GM21723 (cell line): Measurements from ENCODE around the gene PPP1R26.
"Not testable (repeated sequence)": the region's sequence is repeated elsewhere in the genome, so short reads cannot be mapped to it uniquely, and the experiment has no call there.

Experiments
- ATAC-seq: cut with Tn5 transposase; IDR thresholded peaks from one replicate; pipeline ENCODE4 v1.9.1; 2021; ENCODE audit warnings: mild to moderate bottlenecking, moderate library complexity; ENCODE audit not compliant: unreplicated experiment

PPP1R26 gene

DNA sequence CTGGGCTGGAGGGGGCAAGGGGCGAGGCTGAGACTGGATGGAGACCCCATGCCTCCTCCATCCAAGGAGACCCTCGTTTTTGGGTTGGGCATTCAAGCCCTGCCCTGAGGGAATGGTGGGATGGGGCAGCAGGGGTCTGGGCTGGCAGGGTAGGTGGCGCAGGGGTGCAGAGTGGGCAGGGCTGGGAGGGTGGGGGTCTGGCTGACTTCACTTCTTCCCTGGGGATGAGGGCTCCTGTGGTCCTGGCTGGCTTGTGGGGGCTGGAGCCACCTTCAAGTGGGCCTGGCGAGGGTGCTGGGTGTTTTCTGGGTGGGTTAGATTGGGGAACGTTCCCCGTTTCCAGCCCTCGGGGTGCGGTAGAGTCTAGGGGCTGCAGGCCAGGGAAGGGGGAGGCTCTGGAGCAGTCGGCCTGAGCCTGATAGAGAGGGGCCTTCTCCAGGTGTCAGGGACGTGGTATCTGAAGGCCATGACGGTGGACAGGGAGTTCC, 42.1 kb downstream of the PPP1R26 start:
- ATAC-seq = no peak

DNA sequence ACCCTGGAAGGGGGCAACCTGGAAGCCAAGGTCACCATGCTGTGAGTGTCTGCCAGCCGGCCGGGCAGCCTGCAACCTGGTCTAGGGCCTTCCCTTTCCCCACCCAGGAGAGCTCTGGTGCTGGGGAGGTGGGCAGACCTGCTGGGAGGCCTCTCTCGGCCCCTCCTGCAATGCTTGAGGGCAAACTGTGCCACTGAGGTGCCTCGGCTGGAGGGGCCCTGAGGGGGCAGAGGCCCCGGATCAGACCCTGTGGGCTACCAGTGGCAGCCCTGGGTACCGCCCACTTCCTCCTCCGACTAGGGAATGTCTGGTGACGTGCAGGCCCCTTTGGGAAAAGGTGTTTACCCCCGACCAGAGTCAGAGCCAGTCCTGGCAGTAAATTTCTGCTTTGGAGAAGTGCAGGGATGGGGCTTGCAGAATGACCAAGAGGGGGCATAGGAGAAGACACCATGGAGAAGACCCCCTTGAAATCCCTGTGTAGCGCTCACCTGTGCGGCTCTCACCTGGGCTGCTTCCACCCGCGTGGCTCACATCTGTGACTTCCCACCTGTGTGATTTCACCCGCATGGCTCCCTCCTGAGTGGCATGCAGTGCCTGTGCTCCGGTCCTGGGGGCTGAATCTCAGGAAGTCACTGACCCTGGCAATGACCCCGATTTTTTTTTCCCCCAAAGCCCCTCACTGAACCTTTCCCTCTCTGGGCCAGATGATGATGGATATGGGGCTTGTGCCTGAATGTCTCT, 42.7 kb downstream of the PPP1R26 start:
- no peak for ATAC-seq

DNA sequence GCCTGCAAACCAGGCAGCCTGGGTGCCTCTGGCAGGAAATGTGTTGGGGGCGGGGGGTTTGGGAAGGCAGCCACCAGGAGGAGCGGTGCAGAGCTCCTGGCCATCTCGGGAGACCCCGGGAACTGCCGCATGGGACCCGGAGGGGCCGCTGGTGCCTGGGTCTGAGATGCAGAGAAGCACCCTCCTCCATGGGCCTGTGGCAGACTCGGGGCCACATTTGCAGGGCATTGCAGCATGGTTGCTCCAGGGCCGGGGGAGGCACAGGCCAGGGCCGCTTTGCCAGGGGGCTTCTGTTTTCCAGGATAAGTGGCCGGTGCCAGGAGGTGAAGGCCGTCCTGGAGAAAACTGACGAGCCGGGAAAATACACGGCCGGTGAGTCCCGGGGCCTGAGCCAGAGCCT, 43.3 kb downstream of the PPP1R26 start:
- ATAC-seq = no peak

DNA sequence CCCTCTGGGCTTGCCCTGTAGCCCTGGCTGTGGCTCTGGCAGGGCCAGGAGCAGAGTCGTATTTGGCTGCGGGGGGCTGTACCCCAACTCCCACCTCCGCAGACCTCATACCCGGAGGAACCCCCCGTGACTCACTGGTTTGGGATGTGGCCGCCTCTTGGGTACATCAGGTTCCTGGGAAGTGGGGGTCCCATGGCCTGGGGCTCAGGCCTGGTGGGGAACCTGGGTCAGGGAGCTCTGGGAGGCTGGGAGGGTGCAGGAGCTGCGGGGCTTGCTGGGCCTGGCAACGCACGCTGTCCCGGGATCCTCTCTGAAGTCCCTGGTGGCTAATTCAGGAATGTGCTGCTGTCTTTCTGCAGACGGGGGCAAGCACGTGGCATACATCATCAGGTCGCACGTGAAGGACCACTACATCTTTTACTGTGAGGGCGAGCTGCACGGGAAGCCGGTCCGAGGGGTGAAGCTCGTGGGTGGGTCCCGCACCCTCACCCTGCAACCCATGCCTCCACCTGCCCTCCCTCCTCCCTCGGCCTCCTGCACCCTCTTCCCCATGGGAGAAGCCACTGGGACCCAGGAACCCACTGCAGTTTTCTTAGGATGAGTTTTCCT, 44.0 kb downstream of the PPP1R26 start:
- no peak for ATAC-seq

DNA sequence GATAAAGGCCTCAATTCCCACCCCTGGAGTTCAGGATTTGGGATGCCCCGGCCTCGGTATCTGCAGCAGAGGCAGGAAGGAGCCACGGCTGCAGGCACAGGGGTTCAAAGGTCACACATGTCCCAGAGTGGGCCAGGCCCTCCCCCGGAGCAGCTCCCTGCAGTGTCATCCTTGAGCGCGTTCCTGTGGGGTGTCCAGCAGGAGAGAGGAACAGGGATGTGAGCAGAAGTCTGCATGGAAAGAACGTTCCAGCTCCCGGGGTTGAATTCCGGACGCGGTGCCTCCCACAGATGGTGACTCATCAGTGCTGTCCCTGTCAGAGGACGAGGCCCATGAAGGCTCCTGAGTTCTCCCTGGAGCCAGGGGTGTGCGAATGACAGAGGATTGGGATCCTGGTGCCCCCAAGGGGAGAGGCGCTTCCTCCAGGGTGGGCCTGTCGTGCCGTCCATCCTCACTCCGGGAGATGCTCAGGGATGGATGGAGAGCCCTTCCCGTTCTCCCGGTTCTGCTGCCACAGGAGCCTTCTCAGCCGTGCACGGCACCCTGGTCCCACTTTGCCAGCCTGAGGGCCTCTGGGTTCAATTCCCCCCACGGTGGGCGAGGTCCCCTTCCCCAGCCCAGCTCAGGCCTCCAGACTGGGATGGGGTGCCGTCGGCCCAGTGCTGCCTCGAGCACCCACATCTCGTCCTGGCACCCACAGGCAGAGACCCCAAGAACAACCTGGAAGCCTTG, 44.7 kb downstream of the PPP1R26 start:
- ATAC-seq = no peak

DNA sequence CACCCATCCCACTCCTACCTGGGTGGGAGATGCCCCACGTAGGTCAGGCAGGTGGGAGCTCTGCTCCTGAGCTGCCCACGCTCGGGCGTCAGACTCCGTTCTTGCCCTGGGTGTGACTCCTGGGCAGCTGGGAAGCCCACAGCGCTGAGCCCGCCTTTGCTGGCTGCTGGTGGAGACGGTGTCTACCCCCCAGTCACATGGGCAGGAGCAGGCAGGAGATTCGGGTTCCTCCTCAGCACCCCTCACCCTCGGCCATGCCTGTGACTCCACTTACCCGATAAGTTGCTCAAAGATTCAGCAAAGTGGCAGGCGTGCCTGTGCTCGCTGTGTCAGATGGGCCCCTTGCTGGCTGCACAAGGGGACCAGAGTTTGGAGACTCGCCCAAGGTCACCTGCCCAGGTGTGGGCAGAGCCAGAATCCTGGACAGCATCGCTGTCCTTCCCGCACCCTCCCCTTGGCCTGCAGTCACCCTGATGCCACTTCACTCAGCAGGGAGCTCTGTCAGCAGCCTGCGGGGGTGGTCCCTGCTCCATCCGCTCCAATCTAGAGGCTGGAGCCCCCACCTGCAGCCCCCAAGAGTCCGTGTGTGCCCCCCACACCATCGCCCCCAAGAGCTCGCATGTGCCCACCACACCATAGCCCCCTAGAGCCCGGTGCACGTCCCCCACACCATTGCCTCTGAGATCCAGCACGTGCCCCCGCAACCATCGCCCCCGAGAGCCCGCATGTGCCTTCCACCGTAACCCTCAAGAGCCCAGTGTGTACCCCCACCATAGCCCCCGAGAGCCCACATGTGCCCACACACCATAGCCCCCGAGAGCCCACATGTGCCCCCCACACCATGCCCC, 45.9 kb downstream of the PPP1R26 start:
- no peak for ATAC-seq

DNA sequence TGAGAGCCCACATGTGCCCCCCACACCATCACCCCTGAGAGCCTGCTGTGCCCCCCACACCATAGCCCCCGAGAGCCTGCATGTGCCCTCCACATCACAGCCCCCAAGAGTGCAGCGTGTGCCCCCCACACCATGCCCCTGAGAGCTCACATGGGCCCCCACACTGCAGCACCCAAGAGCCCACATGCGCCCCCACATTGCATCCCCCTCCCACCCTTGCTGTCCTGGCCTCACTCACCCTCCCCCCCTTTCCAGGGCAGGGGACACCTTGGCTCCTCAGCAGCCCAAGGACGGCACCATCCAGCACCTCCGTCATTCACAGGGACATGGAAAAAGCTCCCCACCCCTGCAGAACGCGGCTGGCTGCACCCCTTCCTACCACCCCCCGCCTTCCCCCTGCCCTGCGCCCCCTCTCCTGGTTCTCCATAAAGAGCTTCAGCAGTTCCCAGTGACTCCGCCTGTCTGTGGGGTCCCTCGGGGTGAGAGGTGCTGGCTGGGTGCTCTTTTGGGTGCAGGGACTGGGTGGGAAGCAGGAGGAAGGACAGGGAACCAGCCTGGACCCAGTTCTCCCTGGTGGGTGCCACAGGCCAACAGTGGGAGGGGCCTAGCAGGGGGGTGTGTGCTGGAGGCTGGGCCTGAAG, 46.6 kb downstream of the PPP1R26 start:
- no peak for ATAC-seq

DNA sequence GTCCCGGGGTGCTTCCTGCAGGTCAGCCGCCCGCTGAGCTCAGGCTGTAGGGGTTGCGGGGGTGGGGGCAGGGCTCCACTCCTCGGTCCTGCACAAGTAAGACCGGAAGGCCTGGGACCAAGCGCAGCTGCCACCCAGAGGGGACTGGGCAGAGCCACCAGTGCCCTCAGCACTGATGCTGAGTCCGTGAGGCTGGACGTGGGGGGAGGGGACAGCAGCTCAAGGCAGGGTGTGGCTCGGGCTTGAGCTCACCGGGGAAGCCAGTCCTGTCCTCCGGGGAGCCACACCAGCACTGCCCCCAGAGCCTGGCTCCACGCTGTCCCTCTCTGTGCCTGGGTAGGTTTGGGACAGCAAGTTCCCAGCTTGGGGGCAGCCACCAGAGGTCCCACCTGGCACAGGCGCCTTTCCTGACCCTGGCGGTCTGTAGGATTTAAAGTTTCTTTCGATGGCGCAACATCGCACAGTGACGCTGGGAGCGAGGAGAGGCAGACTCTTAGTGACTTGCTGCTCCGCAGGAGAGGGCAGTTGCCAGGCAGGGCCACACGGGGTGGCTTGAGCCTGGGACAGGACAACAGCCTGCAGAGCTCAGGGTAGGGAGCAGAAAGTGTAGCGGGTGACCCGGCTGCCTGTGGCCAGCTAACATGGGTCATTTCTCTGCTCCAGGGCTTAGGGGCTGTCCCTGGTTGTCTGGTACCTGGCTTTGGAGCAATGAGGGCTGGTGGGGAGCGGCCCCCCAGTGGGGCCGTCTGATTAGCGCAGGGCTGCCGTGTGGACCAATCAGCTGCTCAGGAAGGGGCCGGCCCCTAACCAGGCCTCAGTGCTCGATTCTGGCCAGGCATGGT, 47.4 kb downstream of the PPP1R26 start:
- ATAC-seq = no peak

DNA sequence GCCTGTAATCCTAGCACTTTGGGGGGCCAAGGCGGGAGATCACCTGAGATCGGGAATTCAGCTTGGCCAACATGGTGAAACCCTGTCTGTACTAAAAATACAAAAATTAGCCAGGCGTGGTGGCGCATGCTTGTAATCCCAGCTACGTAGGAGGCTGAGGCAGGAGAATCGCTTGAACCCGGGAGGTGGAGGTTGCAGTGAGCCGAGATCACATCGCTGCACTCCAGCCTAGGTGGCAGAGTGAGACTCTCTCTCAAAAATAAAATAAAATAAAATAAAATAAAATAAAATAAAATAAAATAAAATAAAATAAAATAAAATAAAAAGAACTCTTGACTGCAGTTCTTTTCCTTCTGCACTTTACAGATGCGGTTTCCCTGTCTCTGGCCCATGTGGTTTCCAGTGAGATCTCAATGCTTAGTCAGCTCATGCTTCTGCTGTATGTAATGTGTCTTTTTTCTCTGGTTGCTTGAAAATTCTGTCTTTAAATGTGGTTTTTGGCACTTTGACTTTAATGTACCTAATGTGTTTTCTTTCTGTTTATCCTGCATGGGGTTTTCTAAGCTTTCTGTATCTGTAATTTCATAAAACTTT, 49.4 kb downstream of the PPP1R26 start:
- not testable (repeated sequence) for ATAC-seq

DNA sequence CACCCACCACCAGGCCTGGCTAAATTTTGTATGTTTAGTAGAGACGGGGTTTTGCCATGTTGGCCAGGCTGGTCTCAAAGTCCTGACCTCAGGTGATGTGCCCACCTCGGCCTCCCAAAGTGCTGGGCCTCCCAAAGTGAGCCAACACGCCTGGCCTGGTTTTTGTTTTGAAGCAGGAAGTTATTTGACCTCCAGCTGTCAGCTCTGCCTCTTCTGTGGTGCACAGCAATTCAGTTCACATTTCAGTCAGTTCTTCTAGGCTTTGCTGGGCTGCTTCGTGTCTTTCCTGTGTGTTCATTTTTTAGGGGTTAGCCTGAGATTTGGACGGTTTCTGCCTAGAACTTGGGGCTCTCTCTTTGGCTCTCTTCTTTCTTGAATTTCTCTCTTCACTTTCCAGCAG, 50.6 kb downstream of the PPP1R26 start:
- no peak for ATAC-seq

DNA sequence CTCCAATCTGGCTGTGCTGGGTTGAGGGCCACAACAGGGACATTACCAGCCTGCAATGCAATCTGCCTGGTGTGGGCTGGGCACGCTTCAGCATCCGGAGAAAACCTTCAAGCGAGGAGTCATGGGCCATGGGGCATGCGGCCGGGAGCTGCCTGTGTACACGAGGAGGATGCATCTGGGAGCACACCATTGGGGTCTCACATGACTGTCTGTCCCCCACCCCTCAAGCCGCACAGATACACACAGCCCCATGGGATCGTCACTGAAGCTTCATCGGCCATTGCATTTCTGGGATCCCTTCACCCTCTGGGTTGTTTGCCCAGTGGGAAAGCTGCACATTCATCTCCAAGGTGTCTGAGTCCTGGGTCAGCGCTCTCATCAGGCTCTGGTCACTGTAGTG, 51.5 kb downstream of the PPP1R26 start:
- ATAC-seq = no peak

DNA sequence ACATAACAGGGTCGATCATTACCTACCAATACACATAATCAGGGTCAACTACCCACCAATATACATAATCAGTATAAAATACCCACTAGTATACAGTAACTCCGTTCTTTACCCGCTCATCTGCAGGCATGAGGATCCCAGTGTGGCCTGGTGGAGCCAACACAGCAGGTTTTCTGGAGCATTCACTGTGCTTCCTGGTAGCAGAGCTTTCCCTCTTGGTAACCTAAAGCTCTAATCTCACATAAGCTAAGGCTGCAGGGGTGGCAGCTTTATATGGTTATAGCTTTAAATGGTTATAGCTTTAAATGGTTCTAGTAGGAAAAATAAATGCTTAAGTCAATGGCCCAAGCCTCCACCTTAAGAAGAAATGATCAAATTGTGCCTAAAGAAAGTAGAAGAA, 53.5 kb downstream of the PPP1R26 start:
- ATAC-seq = no peak

DNA sequence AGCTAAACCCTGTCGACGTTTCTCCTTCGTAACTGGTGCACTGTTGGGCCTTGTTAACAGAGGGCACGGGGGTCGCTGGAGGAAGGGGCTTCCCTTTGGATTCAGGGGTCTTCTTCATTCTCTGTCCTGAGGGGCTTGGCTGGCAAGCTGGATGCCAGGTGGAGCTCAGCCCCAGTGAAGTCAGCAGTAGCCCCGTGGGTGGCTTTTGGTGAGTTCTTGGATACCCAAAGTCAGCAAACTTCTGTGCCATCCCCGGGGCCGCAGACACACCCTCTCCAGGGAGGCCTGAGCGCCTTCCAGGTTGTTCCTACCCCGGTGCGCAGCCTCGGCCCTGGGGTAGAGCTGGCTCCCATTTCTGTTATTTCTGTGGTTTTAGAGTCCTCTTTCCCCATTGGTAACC, 54.1 kb downstream of the PPP1R26 start:
- ATAC-seq = no peak

DNA sequence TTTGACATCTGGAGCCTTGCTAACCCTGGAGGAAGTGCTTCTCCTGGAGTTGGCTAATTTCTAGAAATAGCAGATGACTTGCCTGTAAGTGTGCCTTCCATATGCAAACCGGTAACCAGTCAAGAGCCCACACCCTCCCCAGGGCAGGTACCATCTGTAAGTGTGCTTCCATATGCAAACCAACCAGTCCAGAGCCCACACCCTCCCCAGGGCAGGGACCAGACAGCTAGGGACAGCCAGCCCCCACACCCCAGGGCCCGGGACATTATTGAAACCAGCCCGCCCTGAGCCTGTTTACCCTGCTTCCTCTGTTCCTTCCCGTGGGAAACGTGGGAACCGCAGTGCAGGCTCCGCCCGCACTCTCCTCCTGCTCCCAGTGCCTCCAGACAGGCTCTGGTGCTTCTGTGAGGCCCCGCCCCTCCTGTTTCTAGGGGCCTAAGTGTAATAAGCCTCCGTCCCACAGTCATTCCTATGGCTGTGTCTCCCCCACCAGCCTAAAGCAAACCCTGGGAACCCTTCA, 54.7 kb downstream of the PPP1R26 start:
- not testable (repeated sequence) for ATAC-seq

DNA sequence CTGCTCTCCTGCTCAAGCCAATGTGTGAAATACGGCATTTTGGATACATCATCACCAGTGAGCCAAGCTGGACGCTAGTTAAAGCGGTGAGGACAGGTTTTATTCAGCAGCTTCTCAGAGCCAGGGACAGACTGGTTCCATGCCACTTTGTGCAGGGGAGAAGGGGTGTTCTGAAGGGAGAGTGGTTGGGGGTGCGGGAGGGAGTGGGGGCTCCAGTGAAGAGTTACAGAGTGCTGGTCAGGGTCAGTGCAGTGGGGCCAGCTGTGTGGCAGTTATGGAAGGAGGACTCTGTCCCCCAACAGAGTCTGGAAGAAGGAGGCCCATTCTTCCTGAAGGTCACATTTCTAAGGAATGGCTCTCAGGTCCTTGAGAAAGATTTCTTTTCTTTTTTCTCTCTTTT, 55.2 kb downstream of the PPP1R26 start:
- not testable (repeated sequence) for ATAC-seq

DNA sequence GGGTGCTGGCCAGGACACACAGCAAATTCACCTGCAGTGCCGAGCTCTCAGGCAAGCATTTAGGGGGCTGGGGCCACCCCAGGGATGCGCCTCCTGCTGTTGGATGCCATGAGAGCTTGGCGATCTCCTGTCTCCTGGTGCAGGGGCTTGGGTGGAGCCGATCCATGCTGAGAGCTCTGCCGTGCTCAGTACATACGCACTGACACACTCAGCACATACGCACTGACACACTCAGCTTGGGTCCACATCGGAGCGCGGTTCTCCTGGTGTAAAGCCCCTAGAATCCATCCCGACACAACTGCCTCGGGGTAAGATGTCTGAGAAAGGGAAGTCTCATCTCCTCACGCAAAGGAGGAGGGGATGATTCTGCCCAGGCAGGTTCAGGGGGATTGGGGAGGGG, 56.0 kb downstream of the PPP1R26 start:
- not testable (repeated sequence) for ATAC-seq

DNA sequence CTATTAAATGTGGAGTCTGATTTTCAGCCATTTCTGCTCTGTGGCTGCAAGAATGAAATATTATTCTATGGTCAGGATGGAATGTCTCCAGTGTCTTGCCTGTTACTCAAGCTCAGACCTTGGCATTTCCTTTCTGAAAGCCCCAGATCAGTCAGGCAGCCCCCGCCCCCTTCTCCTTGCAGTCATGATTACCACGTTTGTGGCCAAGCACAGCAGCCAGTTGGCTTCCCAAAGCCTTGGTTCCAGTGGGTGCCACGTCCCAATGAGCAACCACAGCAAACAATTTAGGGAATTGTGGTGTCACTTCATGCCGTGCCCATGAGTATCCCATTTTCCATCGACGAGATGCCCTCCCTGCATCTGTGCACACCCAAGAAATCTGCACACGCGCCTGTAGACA, 56.6 kb downstream of the PPP1R26 start:
- ATAC-seq = no peak
